OCI-LY1 (cell line): ENCODE data around the gene ZSCAN5A.

Source experiments
- EZH2 ChIP-seq: fragments of 200-600 bp; sonication (generic), shearing (Covaris generic); IDR thresholded peaks from 2 replicates; pipeline ENCODE4 v1.8.0; 2017; ENCODE audit warnings: borderline replicate concordance, mixed run types, mild to moderate bottlenecking, antibody characterized with exemption, low read length, moderate library complexity, mixed read lengths
- TF ChIP-seq, protein P1 (sequence below): fragments of 200-600 bp; sonication (generic), shearing (Covaris generic); IDR thresholded peaks from 2 replicates; pipeline ENCODE4 v1.5.1; 2017; ENCODE audit warnings: mild to moderate bottlenecking, antibody characterized with exemption, low read length, moderate library complexity, mixed read lengths

DNA sequence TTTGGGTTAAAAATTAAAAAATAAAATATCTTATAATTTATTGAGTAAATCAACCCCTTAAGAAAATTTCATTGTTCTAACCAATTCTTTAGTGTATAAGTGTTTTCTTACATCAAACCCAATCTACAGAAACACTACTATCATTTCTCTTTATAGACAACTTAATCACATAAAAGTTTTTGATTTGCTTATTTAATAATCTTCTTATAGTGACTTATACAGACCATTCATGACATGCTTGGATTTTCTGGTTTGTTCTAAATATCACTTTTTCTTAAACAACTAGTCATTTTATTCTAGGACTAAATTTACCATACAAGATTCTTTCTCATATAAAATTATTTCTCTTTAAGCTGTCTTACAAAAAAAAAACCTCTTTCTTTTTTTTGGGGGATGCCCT is 27.3 kb upstream of the ZSCAN5A start:
- TF ChIP-seq, protein P1, sequence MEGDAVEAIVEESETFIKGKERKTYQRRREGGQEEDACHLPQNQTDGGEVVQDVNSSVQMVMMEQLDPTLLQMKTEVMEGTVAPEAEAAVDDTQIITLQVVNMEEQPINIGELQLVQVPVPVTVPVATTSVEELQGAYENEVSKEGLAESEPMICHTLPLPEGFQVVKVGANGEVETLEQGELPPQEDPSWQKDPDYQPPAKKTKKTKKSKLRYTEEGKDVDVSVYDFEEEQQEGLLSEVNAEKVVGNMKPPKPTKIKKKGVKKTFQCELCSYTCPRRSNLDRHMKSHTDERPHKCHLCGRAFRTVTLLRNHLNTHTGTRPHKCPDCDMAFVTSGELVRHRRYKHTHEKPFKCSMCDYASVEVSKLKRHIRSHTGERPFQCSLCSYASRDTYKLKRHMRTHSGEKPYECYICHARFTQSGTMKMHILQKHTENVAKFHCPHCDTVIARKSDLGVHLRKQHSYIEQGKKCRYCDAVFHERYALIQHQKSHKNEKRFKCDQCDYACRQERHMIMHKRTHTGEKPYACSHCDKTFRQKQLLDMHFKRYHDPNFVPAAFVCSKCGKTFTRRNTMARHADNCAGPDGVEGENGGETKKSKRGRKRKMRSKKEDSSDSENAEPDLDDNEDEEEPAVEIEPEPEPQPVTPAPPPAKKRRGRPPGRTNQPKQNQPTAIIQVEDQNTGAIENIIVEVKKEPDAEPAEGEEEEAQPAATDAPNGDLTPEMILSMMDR = no peak
- no peak for TF ChIP-seq EZH2
